SW 1271 (cell line): ENCODE measurements around the gene MTHFS.
"Not testable (repeated sequence)": the region's sequence is repeated elsewhere in the genome, so short reads cannot be mapped to it uniquely, and the experiment has no call there.

Experiments
- DNase-seq, 2 experiments: peaks; one replicate each; lab custom pipeline; 2025; lab: John Stamatoyannopoulos, UW

MTHFS gene

DNA sequence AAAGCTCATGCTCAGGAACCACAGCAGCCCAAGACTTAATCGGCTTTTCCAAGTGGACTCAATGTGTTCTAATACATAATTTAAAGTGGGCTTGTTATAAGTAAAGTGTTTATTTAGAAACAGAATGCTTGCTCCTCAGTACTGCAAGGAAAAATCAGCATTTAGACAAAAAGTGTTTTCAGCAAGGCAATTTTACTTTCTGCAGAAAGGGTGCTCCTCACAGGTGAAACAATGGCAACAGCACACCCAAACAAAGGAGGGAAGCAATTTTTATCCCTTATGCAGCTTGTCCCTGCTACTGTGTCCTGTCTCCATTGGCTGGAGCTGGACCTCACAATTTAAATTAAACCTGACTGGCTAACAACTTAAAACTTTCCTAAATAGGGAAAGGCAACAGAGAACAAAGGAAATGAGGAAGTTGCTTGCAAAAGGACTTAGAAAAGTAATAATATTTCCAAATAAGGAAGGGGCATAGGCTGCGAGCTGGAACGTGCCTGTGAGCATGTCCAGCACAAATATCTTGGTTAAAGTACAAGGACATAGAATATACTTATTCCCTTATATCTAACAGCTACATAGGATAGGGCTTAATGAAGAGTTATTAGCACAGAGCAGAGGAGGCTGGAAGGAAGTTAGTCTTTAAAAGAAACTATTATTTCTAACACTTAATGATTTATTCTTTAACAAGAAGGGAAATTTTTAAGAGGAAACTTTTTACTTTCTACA lies 19.1 kb upstream of the MTHFS start:
- DNase-seq: not testable (repeated sequence)

DNA sequence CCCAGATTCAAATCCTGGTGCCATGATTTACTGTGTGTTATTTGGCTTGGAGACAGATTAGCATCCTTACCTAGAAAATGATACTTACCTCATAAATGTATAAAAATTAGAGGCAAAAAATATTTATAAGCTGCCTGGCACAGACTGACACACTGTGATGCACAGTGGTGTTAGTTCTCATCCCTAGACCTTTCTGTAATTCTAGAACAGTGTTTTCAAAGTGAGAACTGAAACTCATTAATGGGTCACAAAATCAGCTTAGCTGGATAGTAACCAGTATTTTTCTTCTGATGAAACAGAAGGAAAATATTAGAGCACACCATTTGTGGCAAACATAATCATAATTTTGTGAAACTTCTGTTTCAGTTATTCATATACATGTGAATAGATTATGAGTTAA lies 17.9 kb upstream of the MTHFS start:
- no peak for DNase-seq

DNA sequence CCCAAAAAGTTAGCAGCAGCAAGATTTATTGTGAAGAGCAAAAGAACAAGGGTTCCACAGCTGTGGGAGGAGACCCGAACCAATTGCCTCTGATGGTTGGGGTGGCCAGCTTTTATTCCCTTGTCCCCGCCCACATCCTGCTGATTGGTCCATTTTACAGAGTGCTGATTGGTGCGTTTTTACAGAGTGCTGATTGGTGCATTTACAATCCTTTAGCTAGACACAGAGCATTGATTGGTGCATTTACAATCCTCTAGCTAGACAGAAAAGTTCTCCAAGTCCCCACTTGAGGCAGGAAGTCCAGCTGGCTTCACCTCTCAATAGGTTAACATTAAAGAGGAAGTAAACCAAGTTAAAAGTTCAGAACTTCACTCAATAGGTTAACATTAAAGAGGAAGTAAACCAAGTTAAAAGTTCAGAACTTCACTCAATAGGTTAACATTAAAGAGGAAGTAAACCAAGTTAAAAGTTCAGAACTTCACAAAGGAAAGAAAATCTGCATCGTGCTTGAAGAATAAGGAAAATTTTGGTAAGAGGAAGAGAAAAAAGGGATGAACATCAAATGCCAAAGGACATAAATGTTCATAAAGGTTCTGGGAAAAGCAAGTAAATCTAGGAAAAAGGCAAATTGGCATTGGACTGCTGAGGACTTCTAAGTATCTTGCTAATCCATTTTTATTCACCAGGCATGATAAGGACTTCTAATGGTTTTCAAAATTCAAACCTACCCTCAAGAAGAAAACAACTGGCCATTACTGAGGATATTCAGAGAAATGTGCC lies 12.9 kb upstream of the MTHFS start:
- DNase-seq: not testable (repeated sequence)

DNA sequence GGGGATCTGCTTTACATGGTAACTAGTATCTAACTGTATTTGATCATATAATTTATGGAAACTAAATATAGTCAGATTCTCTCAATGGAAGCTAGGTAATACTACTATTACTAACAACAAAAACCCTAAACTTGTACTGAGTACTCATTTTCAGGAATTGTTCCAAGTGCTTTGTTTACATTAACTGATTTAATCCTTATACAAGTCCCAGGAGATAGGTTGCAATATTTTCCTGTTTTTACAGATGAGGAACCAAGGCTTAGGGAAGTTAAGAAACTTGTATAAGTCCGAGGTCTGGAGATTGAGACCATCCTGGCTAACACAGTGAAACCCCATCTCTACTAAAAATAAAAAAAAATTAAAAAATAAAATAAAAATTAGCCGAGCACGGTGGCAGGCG lies 7.5 kb upstream of the MTHFS start:
- no peak for DNase-seq

DNA sequence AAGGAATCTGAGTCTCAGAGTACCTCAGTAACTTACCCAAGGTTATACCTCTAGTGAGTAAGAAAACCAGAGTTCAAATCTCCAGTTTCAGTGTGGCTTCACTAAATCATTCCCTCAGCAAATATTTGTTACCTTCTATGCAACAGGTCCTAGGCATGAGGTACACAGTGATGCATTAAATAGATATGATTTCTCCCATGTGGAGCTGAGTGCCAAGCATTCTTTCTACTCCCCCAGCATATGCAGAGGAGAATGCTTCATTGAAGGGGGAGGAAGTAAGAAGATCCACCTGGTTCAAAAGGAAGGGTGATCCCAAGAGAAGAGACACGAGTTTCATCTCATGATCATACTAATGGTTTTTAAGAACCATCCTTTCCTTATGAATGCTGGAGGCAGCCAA lies 6.8 kb upstream of the MTHFS start:
- DNase-seq: no peak

DNA sequence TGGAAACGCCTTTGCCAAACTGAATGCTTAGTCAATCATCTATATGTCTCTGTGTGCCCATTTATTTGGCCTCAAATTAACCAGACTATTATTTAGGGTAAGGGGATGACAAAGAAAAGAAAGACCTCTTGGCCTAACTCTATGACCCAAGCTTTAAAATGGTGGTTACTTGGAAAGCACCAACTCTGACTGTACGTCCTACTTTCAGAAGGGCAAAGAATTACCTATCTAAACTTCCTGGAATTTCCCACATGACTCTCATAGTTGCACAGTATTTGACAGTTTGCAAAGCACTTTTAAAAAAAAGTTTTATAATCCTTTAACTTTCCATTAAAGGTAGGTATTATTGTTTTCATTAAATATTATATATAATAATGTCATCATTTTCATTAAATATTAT lies 6.3 kb upstream of the MTHFS start:
- DNase-seq: no peak

DNA sequence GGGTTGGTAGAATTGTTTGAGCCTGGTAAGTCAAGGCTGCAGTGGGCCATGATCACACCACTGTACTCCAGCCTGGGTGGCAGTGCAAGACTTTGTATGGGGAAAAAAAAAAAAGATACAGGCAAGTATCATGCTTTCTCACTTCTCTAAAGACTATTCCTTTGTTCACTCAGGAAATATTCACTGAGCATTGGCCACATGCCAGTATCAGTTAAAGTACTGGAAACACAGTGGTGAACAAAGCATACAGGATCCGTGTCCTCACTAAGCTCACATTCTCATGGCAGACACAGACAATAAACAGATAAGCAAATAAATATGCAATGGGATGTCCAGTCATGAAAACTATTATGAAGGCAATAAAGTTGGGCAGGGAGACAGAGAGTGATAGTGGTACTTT lies 5.1 kb upstream of the MTHFS start:
- DNase-seq: no peak

DNA sequence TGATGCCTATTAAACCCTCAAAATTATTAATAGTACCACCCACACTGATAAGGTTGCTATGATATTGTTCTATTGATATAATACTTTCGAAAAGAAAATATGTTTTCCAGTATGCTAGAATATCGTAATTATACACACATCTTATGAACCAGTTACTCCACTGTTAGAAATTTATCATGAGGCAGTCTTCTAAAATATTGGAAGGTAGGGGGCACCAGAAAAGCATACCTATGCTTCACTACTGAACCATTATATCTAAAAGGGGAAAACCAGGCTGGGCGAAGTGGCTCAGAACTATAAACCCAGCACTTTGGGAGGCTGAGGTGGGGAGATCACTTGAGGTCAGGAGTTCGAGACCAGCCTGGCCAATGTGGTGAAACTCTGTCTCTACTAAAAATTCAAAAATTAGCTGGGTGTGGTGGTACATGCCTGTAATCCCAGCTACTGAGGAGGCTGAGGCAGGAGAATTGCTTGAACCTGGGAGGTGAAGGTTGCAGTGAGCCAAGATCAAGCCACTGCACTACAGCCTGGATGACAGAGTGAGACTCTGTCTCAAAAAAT lies 4.1 kb upstream of the MTHFS start:
- DNase-seq: not testable (repeated sequence)

DNA sequence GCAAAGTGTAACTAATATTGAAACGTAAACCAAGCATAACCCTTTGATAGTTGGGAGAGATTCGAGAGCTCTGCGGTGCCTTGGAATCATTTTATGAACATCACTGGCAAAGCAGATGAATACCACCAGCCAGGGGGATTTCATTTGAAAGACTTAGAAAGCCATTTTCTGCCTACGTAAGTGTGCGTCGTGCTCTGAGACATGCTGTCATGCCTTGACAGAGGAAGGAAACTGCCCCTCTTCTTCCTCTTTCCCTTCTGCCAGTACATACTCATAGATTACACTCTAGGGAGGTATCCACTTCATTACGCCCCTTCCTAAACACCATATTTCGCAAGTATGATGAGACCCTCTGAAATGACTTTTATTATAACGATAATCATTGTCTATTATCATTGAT lies 3.3 kb upstream of the MTHFS start:
- DNase-seq: no peak

DNA sequence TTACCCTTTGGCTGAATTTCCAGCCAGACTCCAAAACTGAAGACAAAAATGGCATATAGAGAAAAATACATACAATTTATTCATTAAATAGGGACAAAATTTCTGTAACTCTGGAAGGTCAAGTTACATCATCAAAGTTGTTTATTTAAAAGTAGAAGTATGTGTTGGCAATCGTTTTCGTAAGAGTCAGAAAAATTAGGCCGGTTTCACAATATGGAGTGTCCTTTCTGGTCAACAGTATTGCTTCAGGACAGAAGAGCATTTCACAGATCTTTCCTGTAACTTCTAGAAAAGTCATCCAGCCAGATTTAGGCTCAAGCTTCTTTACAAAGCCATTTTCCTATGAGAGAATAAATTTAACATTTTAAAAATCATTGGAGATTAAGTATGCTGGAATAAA lies 2.0 kb upstream of the MTHFS start:
- not testable (repeated sequence) for DNase-seq

DNA sequence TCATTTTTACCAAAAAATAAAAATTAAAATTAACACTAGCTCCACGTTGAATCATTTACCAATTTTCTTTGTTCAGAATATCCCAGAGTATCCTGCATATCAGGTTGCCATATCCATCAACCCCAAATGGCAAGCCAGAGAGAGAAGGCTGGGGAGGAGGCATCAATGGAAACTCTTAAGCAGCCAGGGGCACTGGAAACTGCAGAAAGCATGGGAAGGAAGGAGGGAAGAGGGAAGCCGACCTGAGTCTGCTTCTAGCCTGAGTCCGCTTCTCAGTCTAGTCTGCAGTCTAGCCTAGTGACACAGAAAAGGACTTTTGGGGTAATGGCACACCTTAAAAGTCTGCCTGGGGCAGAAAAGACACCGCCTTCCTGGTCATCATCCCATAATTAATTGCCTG lies 1.6 kb upstream of the MTHFS start:
- DNase-seq: no peak

DNA sequence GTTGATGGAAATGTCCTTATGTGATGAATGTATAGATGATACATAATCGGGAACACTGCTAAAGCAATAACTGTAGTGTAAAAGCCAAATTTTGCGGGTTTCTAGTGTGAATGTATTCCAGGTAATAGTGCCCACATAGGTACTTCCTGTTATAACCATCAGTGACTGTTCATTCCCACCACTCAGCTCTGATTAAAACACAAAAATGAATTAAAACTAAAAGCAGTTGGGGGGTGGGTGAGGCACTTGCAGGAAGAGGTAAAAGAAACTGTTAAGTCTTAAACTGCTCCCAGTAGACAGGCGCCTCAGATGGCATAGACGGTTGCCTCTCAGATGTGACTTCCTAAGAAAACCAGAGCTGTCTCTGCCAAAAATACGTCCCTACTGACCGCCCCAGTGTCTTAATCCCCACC lies 893 bp upstream of the MTHFS start:
- DNase-seq: no peak

DNA sequence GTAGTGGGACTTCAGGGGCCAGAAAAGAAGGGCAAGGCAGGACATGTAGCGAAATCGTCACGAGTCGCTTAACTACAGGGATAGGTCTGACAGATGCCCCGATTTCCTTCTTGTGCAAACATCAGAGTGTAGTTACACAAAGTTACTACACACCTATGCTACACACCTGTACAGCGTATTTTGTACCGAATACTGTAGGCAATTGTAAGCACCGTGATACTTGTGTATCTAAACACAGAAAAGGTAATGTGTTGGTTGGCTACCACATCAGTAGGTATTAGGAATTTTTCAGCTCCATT lies 515 bp upstream of the MTHFS start:
- DNase-seq: no peak

DNA sequence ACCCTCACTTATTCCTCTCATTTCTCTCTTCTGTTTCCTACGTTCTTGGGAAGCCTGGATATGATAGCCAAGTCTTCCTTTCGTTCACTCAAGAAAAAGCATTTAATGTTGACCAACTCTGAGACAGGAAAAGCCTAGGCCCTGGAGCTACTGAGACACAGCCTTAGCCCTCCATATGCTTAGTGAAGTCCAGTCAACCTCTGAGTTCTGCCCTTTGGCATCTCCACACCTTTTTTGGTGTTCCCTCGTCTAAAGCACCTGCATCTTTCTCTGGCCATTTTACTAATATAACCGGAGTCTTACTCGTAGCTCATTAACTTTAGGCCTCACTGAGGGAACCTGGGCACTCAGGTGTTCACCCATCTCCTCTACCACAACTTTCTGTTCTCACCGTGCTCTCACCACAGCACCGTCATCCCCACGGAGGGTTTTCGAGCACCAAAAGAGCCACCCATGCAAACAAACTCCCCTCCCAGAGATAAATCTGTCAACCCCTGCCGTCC lies 632 bp downstream of the MTHFS start:
- no peak for DNase-seq

DNA sequence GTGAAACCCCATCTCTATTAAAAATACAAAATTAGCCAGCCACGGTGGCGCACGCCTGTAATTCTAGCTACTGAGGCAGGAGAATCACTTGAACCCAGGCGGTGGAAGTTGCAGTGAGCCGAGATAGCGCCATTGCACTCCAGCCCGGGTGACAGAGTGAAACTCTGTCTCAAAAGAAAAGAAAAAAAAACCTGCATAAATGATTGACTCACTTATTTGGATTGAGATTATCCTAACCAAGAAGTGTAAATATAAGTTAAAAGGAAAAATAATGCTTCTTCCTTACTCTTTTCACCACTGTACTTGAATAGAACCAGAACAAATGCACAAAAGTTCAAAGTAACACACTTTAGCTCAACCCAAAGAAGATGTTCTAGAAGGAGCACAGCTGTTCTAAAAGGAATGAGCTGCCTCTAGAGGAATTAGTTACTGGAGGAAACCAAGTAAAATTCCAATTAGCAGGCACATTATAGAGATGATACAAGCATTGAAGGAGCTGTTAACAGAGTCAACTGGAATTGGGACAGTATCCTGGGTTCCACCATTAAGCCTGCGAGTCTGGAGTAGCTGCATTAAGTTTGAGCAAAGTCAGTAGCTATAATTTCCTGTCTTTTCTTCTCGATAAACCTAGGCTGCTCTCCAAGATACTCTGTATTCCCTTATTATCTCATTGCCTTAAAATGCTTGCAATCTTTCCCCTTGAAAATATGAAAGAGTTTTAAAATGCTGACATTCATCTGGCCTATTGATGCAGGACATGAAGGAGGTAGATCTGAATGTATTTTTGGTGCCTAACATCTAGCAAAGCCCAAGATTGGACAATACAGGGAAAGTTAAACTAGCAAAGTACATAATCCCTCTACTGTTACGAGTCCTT lies 9.5 kb downstream of the MTHFS start:
- no peak for DNase-seq

DNA sequence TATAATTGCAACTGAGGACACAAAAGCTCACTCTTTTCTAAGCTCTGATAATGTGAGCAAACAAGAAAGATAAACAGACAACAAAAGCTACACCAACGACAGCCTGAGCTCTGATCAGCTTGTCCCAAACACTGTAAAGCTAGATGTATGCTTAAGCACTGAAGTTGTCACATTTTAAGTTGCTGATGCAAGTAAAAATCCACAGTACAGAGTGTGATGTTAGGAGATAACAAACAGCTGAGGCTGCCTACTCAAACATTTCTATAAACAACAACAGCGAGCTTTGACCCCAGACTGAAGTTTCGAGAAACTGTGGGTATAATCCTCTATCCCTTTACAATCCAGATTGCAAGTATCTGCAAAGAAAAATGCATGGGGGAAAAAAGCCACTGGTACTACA lies 10.7 kb downstream of the MTHFS start:
- DNase-seq: no peak

DNA sequence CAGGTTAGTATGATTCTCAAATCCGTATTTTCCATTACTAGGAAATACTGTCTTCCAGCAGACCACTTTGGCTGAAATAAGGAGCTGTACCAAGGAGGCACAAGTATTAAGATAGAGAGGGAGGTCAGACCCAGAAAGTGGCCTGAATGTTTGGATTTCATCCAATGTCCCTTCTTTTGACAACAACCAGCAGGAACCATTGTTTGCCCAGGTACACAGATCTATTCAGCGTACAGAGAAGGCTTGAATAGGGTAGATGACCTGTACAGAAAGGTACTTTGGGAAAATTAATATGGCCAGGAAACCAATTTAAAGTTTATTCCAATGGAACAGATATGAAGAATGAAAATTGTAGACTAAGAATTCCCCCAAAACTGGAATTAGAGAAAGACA lies 12.6 kb downstream of the MTHFS start:
- DNase-seq: no peak

DNA sequence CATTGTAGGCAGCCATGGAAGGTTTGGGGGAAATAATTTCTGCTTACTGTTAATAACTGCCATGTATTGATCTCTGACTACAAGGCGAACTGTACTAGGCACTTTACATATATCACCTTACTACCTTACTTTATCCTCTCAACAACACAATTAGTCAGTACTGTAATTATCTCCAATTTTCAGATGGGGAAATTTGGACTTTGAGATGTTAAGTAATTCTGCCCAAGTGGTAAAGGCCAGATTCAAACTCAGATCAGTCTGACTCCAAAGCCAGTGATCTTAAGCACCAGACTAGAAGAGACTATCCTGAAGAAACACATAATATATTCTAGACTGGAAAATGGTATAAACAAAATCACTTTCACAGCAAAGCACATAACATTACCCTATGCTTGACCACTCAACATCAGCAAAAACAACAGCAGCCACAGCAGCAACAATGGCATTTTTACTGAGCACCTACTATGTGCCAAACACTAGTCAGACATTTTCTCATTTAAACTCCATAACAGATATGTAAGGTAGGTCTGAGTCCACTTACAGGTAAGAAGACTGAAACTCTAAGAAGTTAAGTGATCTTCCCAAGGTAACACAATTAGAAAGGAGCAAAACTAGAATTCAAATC lies 13.1 kb downstream of the MTHFS start:
- no peak for DNase-seq

DNA sequence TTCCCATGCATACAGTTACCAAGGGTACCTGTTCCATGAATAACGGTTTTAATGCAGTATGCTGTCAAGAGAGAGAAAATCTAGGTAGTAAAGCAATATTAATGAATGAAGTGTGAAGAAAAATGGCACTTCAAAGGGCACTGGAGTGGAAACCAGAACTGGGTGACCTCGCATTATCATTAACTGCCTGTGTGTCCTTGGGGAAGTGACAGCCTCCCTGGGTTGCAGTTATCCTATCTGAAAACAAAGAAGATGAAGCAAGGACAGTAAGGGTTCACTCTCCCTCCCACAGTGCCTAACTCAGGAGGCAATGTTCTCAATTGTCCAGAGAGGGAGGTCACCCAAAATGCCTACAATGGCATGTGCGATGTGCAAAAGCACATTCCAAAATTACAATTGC lies 15.1 kb downstream of the MTHFS start:
- DNase-seq: no peak

DNA sequence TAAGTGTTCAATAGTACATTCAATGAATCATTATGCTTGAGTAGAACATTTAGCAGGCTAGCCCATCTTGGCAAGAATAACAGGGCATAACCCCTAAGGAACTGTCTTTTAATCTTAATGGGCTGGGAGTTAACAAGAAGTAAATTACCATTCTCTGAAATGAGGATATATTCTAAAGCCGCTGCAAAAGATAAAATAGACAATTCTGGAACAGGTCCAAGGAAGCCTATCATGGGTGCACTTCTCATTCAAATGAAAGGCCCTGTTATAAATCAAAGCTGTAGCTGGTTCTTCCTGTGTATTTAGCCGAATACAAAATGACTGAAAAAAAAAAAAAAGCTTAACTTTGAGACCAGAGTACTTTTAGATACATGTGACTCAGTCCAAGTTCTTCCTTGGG lies 15.6 kb downstream of the MTHFS start:
- DNase-seq: no peak

DNA sequence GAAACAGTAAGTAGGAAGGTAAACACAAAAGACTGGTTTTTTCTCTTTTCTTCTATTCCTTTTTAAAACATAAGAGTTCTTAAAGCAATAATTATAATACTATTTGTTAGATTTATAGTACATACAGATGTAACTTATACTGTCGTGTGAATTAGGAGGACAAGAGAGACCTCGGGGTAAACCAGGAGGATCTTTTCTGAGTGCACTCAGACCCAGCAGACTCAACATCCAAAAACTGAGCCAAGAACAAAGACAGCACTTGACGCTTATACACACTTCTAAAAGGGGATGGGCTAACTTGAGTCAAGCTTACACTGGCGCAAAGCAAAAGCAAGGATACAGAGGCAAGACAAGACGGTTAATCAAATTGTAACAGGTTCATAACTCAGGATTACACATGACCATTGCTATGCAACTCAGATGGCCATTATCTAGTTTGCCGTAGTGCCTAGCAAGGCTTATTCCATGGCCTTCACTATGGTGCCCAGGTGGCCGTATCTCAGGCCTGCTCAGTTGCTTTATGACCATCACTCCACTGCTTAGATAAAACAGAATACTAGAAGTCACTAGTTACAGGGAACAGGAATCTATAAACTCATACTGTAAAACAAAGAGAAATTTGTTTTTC lies 18.6 kb downstream of the MTHFS start:
- no peak for DNase-seq

DNA sequence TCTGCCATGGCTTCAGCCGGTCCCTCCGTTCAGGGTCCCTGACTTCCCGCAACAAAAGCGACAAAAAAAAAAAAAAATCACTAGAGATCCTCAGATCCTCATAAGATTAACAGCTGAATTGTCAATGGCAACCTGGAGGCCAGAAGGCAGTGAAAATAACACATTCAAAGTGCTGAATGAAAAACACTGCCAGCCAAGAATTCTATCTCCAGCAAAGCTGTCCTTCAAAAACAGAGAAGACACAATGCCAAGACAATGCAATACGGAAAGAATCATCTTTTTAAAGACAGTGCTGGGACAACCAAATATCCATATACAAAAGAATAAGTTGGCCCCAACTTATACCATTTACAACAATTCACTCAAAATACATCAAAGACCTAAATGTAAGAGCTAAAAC lies 21.6 kb downstream of the MTHFS start:
- DNase-seq: no peak
